Right lobe of liver (tissue), 6 donors: ENCODE data around the gene SNPH. TPM values are rescaled to one million over a fixed set of nuclear protein-coding genes. Genes with fewer than 3 reads are reported as not detected.

Experiments
- ATAC-seq, 4 donors: fragments of 200-7000 bp; cut with Tn5 transposase; one replicate each; pipeline ENCODE4 v1.9.1; 2020; ENCODE audit warnings: mild to moderate bottlenecking in 4 of 4, moderate library complexity in 4 of 4
- DNase-seq, 3 donors: peaks; one replicate each; pipeline ENCODE4 v3.0.0-alpha.2; 2020
- H3K27ac ChIP-seq, 3 donors: fragments of 200-600 bp; one replicate each; pipeline ENCODE4 v1.8.0; 2022
- H3K27me3 ChIP-seq, 2 donors: fragments of 200-600 bp; one replicate each; pipeline ENCODE4 v1.8.0; 2022
- H3K36me3 ChIP-seq, 4 donors: fragments of 200-600 bp; sonication (generic) in 1 of 4; one replicate each; pipeline versions ENCODE4 v1.5.1 to v1.8.0; 2017 to 2022; ENCODE audit warnings: control low read depth in 1 of 4
- H3K4me1 ChIP-seq, 4 donors: fragments of 200-600 bp; sonication (generic) in 1 of 4; one replicate each; pipeline versions ENCODE4 v1.5.1 to v1.8.0; 2017 to 2022; ENCODE audit warnings: control low read depth in 1 of 4
- H3K4me3 ChIP-seq, 3 donors: fragments of 200-600 bp; one replicate each; pipeline ENCODE4 v1.8.0; 2022
- H3K9me3 ChIP-seq, 4 donors: fragments of 200-600 bp; sonication (generic) in 1 of 4; one replicate each; pipeline versions ENCODE4 v1.5.1 to v1.8.0; 2017 to 2022; ENCODE audit warnings: control low read depth in 1 of 4
- POLR2A ChIP-seq: fragments of 450-650 bp; IDR thresholded peaks from one replicate; pipeline ENCODE4 v1.6.1; 2017; ENCODE audit warnings: antibody characterized with exemption, mild to moderate bottlenecking
- WGBS: methylation state at CpG from one replicate; pipeline ENCODE4 v1.1.6; 2018; ENCODE audit warnings: low coverage, low lambda C conversion rate; ENCODE audit not compliant: insufficient coverage; ENCODE audit errors: missing lambda C conversion rate; 5-methylcytosine and 5-hydroxymethylcytosine counted together
- intact Hi-C, 2 donors: fragments of 100-400 bp; cut with DNase I; formaldehyde crosslinking; loops; one replicate each; pipeline versions ENCODE4 v1.11.2 to v1.14.1; 2022
- total RNA-seq, 6 experiments: library from RNA; depleted of rRNA in 2 of 6; stranded (reverse); fragments of >200 nt in 2 of 6; fragmentation: NEBNext Ultra II Directional in 3 of 6; extraction: Animal tissue kit (Norgen Biotek cat#: 25700) in 3 of 6; gene quantifications; one replicate each; pipeline versions ENCODE4 v1.1.0 to v1.2.4, GENCODE V29; 2016 to 2023
- TF ChIP-seq, protein P1 (sequence below), 4 donors: fragments of 200-600 bp in 3 of 4; fragments of 450-650 bp in 1 of 4; IDR thresholded peaks; one replicate each; pipeline versions ENCODE4 v1.5.1 to v1.8.0; 2016 to 2022; ENCODE audit warnings: antibody characterized with exemption in 4 of 4, mild to moderate bottlenecking in 2 of 4
- donor health status: DM: no; HTN: yes; CAD: no.
- donor health status: DM: no; HTN: no; CAD: no.
- donor health status: DM: no; HTN: no; CAD: no.
- donor health status: DM: no; HTN: yes; CAD: no.
- donor health status: DM: no; HTN: yes; CAD: no.

SNPH gene
- total RNA-seq, 6 experiments from 2014 or later: 0.11 to 0.61 (median 0.12) TPM

DNA sequence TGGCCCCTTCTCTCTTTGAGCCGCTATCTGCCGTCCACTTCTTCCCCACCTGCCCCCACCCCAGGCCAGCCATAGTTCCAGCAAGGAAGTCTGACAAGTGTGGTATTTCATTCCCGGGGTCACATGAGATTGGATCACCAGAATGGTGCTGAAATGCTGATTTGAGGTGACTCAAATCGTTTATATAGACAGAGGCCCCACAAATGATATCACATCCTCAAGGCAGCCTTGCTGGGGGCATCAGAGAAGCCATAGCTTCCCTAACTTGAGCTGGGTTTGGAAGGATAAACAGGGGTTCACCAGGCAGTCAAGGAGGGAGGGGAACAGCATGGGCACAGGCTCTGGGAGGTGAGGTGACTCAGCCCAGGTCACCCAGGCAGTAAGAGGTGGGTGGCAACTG is 53.0 kb downstream of the SNPH start:
- H3K4me3 ChIP-seq: no peak overlapping the region
- no peaks in the 10 kb centered on the region for H3K9me3 ChIP-seq
- no peak overlapping the region for H3K27ac ChIP-seq
- ATAC-seq (no peak), DNase-seq (no peak)
- intact Hi-C loops: no loop called here
- H3K4me1 ChIP-seq: peaks cover 0 to 8% (median 0%) of the 10 kb centered on the region in 4 donors
- TF ChIP-seq, protein P1, sequence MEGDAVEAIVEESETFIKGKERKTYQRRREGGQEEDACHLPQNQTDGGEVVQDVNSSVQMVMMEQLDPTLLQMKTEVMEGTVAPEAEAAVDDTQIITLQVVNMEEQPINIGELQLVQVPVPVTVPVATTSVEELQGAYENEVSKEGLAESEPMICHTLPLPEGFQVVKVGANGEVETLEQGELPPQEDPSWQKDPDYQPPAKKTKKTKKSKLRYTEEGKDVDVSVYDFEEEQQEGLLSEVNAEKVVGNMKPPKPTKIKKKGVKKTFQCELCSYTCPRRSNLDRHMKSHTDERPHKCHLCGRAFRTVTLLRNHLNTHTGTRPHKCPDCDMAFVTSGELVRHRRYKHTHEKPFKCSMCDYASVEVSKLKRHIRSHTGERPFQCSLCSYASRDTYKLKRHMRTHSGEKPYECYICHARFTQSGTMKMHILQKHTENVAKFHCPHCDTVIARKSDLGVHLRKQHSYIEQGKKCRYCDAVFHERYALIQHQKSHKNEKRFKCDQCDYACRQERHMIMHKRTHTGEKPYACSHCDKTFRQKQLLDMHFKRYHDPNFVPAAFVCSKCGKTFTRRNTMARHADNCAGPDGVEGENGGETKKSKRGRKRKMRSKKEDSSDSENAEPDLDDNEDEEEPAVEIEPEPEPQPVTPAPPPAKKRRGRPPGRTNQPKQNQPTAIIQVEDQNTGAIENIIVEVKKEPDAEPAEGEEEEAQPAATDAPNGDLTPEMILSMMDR (IDR thresholded peaks at IDR 0.05): no peak
- no peak for TF ChIP-seq POLR2A
- WGBS: 62% methylated on average over 4 of the region's 4 CpGs
- H3K27me3 ChIP-seq: no peaks in the 10 kb centered on the region
- no peaks in the 10 kb centered on the region for H3K36me3 ChIP-seq

DNA sequence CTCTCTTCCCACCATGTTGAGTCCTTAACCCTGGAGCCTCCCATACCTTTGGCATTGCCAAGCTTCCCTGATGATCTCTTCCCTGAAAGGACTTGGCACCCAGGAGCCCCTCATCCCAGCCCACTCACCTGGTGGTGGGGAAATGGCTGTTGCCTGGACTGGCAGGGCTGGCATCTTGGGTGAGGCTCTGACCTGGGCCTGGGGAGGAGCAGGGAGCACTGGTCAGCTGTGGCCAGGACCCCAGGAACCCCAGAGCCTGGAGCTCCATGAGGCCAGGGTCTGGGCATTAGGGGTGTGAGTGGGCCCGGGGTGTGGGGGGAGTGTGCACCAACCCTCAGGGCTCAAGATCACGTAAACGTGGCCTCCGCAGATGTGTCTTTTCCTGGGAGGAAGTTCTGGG is 53.4 kb downstream of the SNPH start:
- no peaks in the 10 kb centered on the region for H3K27me3 ChIP-seq
- H3K4me3 ChIP-seq: no peak overlapping the region
- no CpG with 5 or more reads among the region's 4 CpGs for WGBS
- no peak for TF ChIP-seq POLR2A
- TF ChIP-seq, protein P1 (IDR thresholded peaks at IDR 0.05): no peak
- no peak overlapping the region for H3K27ac ChIP-seq
- DNase-seq (no peak), ATAC-seq (no peak)
- intact Hi-C loops: no loop called here
- H3K9me3 ChIP-seq: no peaks in the 10 kb centered on the region
- no peaks in the 10 kb centered on the region for H3K36me3 ChIP-seq
- peaks cover 0 to 8% (median 0%) of the 10 kb centered on the region in 4 donors for H3K4me1 ChIP-seq

DNA sequence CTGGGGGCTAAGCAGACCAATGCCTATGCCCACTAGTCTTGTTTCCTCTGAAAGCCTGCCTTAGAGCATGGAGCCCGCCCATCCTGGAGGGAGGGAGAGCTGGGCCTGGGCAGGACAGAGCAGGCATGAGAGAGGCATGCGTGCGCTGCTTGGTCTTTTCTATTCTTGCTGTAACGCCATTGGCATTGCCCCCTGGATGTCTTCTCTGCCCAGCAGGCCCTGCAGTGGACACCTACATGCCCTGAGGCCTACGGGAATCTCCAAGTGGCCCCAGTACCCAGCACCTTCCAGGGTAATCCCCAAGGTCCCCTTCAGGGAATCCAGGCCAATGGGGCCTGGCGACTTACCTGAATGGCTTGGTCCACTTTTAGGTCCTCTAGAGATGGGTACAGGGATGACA is 53.9 kb downstream of the SNPH start:
- Histone ChIP-seq H3K27me3 (no peaks in the 10 kb centered on the region), H3K9me3 (no peaks in the 10 kb centered on the region), H3K4me3 (no peak overlapping the region), H3K36me3 (no peaks in the 10 kb centered on the region), H3K4me1 (peaks cover 0 to 12% (median 0%) of the 10 kb centered on the region in 4 donors), H3K27ac (no peak overlapping the region)
- ATAC-seq: no peak
- 100% methylated on average over 2 of the region's 6 CpGs for WGBS
- DNase-seq: no peak
- TF ChIP-seq, protein P1 (IDR thresholded peaks at IDR 0.05): no peak
- TF ChIP-seq POLR2A: no peak
- intact Hi-C loops: loop anchor here in 1 of 2 donors (10.0 kb wide), 1 partner anchor 65 kb away; no protein-coding TSS in a partner anchor

DNA sequence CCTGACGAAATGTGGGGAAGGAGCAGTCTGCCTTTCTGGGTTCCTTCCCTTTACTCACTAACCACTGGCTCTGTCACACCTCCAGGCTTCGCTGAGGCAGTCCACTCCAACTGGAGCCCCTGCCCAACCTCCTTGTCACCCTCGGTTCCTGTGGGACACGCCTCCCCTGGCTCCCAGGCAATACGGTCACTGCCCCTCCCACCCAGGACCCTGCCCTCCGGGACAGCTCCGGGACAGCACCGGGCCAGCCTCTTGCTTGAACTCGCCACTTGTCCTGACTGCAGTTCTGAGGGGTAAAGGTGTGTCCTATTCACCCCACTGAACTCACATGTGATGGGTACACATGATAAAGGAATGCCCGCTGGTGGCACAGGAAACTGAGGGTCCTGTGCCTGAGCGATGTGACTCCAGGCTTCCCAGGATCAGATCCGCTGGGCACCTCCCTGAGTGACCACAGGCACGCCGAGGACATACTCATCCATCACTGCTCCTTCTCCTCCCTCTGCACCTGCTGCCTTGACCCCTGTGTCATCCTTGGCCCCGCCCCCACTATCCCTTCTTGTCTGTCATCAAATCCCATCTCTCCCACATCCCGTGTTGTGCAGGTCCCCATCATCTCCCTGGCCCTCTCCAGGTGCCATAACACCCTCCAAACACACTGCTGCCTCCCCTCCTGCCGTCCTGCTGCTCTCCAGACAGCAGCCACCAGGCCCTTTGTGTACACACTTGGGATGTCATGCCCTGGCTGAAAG is 55.0 kb downstream of the SNPH start:
- DNase-seq (no peak), ATAC-seq (no peak)
- TF ChIP-seq, protein P1 (IDR thresholded peaks at IDR 0.05): no peak
- no peak for TF ChIP-seq POLR2A
- Histone ChIP-seq H3K36me3 (no peaks in the 10 kb centered on the region), H3K27me3 (no peaks in the 10 kb centered on the region), H3K27ac (peak overlapping the region in 1 of 3 donors; percentile 52), H3K4me1 (peaks cover 0 to 13% (median under 1%) of the 10 kb centered on the region in 4 donors), H3K9me3 (no peaks in the 10 kb centered on the region), H3K4me3 (no peak overlapping the region)
- WGBS: 68% methylated on average over 7 of the region's 17 CpGs
- intact Hi-C loops: loop anchor here in 1 of 2 donors (10.0 kb wide), 1 partner anchor 64 kb away; no protein-coding TSS in a partner anchor
